Inferior parietal cortex (tissue), 1 donor: ENCODE measurements around the gene AGPAT3.

Source experiments
- DNase-seq: peaks from one replicate; pipeline ENCODE4 v3.0.0-alpha.2; 2016; ENCODE audit errors: extremely low spot score

AGPAT3 gene

DNA sequence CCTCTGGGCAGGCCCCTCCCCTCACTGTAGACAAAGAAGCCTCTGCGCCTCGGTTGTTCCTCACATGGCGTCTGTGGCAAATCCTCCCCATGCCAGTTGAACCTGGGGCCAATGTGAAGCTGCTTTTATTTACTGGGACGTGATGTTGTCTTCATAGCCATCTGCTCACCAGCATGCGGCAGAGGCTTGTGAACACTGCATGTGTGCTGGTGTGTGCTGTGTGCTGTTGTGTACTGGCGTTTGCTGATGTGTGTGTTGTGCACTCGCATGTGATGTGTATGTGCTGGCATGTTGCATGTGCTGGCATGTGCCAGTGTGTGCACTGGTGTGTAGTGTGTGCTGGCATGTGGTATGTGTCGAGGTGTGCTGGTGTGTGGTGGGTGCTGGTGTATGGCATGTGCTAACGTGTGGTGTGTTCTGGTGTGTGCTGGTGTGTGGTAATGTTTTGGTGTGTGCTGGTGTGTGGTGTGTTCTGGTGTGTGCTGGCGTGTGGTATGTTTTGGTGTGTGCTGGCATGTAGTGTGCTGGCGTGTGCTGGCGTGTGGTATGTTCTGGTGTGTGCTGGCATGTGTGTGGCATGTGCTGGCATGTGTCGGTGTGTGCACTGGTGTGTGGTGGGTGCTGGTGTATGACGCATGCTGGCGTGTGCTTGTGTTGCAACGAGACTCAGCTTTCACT is 109.9 kb downstream of the AGPAT3 start:
- DNase-seq: no peak

DNA sequence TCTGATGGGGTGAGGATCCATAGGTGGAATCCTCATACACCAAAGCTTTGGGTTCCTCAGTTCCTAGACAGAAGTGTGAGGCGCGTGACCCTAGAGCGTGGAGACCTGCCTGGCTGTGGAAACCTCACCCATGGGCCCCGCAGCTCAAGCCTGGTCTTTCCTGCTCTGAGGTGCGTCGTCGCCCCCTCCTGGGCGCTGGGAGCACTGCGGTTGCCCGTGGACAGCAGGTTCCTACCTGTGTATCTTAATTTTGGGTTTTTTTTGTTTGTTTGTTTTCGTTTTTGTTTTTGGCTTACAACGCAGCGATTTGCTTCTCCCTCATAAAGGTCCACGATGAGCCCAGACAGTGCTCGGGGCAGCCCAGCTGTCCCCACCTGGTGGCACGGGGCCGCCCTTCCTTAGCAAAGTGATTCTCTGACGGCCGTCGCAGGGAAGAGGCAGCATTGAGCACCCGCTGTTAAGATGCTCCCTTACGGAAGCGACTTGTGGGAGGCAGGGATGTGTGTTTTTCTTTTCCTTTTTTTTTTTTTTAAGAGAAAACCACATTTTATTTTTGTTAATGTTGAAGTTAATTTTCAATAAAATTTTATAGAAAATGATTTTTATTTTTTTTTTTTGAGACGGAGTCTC is 110.6 kb downstream of the AGPAT3 start:
- peak; percentile 81 for DNase-seq

DNA sequence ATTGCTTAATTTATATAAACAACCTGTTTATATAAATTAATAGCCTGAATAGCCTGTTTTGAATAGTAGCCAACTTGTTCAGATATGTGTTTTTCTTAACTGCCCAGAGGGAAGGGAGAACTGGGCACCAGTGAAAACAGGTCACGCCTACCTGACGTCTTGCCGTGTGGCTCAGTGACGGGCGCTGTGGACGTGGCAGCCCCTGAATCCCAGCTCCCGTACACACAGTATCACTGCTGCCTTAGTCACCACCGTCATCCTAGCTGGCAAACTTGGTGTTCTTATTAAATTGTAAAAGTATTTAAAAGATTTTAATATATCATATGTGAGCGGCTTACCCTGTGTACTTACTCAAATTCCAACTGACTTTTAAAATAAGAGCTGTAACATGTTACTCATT is 111.6 kb downstream of the AGPAT3 start:
- DNase-seq: no peak

DNA sequence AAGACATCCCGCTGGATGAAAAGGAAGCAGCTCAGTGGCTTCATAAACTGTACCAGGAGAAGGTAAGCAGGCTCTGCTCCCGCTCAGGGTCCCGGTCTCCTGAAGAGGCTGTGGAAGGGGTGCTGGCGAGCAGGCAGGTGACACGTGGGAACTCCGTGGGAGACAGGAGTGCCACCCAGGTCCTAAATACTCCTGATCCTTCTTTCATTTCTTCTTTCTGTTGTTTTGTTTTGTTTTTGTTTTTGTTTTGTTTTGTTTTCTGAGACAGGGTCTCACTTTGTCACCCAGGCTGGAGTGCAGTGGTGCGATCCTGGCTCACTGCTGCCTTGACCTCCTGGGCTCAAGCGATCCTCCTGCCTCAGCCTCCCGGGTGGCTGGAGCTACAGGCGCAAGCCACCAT is 113.0 kb downstream of the AGPAT3 start:
- no peak for DNase-seq

DNA sequence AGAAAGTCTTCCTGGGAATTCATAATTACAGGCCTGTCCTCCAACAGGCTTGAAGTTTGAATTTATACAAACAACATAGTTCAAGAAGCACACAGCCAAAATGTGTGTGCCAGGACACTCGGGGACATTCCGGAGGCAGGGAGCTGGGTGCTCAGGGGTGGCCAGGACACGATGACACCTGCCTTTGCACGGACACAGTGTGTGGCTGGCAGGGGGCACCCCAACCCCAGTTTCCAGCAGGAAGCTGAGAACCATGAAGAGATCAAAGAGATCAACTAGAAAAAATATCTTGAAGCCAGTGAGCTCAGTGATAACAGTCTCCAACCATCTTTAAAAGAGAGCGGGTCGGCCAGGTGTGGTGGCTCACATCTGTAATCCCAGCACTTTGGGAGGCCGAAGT is 114.6 kb downstream of the AGPAT3 start:
- no peak for DNase-seq

DNA sequence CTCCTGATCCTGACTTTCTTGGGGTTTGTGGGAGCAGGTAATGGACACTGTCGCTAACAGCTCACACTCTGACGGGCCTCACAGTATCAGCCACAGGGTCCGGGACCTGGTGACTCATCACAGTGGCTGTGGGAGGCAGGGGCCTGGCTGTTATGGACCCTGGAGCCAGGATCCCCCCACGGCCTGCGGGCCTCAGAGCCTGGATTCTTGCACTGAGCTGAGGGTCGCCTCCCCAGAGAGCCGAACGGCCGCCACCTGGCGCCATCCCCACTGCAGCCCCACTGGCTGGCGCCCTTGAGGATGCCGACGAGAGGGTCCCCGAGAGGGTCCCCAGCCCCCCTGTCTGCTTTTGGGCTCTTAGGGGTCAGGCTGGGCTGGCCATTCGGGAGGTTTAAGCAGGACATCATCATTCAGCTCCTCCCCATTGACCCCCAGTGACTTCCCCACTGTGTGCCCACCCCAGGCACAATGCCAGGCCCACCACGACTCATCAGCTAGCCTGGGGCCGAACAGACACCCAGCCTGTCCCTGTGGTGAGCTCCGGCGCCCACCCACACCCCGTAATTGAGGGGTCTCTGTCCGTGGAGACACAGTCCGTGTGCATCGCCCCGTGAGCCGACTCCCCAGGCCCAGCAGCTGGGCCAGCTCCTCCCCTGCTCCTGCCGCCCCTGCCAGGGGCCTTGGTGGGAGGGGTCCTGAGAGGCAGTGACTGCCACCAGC is 116.3 kb downstream of the AGPAT3 start:
- DNase-seq: no peak

DNA sequence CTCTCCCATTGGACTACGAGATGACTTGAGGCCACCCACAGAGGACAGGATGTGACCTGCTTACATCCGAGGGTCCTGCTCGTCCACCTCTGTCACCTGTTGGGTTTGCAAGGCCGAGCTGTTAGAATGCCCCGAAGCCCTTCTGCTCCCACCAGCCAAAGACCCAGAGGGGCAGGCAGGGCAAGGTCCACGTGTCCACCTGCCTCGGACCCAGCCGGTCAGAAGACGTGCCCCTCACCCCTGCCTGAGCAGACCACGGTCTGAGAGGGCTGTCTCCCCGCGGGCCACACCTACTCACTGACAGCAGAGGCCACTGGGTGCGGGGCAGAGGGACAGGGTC is 116.8 kb downstream of the AGPAT3 start:
- DNase-seq: no peak

DNA sequence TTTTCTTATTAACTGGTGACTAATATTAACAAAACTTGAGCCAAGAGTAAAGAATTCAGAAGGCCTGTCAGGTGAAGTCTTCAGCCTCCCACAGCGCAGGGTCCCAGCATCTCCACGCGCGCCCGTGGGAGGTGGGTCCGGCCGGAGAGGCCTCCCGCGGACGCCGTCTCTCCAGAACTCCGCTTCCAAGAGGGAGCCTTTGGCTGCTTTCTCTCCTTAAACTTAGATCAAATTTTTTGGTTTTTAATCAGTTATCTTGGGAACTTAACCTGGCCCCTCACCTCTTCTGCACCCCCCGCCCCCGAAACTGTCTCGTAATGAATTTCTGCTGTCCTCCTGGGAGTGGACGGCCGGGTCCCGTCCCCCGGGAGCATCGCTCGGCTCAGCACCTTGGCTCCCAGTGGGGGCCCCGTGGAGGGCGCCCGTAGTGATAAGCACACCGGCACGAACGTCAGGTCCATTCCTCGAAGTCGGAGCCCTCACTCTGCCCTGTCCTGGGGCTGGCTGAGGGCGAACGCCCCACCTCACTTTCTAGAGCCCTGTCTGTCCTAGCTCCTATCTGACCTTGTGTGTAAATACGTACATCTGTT is 117.6 kb downstream of the AGPAT3 start:
- DNase-seq: no peak

DNA sequence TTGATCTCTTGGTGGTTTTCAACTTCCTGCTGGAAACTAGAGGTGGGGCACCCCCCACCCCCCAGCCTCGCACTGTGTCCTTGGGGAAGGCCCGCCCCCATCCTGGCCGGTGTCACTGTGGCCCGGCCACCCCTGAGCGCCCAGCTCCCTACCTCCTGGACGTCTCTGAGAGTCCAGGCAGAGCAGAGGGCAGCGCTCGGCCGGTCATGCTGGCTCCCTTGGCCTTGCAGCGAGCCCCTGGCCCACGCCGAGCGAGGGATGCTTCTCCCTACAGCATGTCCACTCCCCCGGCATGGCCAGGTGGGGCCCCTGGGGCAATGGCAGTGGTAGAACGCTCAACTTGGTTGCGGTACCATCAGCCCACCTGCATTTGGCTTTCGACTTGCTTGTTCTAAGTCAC is 118.4 kb downstream of the AGPAT3 start:
- DNase-seq: no peak

DNA sequence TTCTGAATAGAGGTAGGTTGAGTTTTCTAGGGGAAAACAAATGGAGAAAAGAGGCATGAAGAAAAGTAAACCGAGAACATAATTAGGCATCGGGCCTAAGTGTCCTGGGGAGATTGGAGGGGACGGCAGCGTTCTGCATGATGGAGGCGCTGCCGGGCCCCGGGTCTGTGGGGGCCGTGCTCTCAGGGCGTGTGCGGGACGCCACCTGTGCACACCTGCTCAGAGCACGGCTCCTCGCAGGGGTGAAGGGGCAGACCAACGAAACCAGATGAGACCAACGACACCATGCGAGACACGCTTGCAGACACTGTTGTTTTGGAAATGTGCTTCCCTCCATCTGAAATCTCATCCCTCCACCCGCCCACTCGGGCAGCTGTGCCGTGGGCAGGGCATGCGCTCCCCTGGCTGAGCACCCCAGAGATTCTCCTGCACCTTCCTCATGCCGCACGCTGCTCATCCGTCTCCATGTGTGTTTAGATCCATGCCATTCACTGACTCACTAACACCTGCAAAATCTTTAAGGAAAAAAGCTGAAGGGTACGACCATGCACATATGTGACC is 118.9 kb downstream of the AGPAT3 start:
- no peak for DNase-seq

DNA sequence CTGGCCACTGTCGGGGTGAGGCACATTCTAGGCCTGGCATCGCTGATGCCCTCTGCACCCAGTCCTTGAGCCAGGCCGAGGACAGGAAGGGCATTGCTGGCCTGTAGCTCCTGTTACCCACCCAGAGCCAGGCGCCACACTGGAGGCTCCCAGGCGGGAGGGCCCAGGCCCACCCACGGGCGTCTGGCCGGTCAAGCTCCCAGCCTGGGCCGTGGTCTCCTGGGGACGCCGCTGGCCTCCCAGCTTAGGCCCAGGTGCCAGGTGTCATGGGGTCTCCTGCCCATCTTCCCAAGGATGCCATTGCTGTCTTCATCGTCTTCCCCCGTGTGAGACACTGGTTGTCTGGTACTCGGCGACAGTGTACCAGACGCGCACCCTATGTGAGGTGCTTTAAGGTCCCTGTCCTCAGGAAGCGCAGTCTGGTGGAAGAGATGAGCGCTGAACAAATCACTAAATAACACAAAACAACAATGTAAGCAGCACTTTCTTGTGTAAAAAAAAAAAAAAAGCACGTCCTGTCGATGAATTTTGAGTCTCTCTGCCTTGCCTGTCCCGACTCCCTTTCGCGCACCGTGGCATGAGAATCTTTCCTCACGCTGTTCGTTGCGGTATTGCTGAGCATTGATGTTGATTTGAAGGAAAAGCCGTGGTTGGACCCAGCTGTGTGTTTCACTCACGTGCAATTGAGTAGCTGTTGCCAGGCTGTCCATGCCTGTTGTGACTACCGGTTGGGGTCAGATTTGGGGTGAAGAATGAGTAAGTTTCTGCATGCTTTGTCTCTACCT is 120.1 kb downstream of the AGPAT3 start:
- DNase-seq: no peak

DNA sequence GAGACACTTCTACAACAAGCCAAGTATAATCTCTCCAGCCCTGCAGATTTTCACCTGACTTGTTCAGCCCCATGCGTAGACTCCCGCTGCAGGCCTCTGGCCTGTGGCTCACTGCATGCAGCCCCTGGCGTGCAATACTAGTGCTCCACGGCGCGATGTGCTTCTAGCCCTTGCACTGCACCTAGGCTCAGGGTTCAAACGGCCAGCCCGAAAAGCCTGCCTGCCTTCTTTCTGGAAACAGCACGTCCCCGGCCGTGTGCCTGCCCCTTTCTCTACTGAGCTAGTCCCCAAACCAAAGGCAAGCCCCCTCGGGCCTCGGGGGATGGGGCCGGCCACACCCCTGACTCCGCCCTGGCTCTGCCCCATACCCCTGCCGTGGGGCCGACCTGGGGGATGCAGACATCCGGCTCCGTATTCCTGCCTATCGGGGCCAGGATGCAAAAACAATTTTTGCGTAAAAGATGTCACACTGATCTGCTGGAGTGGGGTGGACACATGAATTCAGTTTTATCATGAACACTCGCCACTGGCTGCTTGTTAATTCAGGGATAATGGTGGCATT is 120.7 kb downstream of the AGPAT3 start:
- no peak for DNase-seq

DNA sequence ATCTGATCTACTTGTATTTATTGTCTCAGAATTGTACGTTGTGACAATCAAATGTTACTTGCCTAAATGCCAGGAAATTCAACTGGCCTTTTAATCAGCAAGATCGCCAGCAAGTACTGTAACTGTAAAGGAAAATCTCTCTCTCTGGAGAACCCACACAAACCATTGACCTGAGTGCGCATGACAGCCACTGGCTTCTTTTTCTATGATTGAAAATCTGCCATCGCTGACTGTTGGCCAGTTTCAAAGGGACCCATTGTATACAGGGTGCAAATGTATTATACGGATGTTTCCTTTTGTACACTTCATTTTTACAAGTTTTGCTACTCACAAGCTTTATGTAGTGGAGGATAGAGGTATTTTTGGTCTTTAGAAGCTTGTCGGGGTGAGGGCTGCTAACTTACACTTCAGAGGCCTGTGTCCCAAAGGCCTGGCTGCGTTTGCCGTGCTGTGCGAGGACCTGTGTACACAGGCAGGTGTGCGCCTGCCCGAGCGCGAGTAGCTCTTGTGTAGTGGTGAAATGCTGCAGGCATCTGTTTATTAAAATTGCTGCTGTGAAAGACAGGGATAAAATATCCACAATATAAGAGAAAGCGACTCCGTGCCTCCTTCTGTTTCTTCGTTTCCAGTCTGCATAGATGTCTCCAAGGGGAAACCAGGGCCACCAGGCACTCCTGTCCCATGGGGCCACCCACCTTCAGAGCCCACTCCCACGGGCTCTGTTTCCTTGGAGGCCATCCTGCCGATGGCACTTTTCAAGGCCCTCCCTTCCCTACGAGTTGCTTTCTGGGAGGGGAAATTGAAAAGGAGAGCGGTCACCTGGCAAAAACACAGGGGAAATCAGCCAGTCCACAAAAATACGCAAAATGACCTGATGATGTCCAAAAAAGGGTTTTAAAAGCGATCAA is 121.8 kb downstream of the AGPAT3 start:
- DNase-seq: peak; percentile 74

DNA sequence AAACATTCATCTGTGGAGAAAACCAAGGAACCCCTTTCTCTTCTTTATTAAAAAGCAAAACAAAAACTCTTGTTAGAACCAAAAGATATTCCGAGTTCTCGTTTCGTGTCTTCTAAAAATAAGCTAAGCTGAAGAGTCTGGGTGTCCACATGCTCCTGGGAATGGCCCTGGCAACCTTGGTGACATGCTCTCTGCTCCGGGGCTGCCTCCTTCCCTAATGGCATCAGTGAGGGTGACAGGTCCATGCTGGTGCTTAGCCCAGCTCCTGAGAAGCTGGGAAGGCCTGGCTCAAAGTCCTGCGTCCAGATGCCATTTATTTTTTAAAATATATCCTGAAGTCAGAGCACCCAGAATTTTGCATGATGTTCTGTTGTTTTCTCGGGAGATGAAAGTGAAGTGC is 122.5 kb downstream of the AGPAT3 start:
- no peak for DNase-seq

DNA sequence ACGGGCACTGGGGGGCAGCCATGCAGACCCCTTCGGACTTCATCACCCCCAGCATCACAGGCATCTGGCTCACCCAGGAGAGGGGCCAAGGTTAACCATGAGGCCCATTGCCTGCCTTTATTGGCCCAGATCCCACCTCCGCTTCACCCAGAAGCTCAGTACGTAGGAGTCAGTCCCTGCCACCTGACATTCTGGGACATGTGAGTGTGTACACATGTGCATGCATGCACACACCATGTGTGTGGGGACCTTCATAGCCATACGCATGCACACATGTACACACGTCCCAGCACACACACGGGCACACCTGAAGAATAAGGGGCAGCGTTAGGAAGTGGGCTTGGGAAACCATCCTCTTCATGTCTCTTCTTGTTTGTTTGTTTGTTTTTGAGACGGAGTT is 123.0 kb downstream of the AGPAT3 start:
- DNase-seq: no peak

DNA sequence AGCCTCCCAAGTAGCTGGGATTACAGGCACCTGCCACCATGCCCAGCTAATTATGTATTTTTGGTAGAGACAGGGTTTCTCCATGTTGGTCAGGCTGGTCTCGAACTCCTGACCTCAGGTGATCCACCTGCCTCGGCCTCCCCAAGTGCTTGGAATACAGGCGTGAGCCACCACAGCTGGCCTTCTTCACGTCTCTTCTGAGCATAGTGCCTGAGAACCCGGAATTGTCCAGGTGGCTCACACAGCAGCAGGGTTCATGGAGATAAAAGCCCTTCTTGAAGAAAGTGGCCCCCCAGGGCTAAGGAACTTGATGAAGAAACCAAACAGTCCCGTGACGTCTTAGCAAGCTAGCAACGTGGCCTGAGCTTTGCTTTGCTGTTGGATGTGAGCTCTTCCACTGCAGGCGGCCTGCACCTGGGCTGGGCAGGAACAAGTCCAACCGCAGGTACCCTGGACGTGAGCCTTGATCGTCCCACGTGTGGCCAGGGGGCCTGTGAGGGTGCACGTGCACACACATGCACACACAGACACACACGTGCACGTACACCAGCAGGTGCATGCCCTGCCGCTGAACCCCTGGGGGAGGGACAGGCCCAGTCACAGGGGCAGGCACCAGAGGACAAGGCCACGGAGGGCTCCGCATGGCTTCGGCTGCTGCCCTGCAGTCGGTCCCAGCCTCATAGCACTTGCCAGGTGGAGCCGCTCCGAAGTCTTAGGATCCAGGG is 123.6 kb downstream of the AGPAT3 start:
- DNase-seq: no peak

DNA sequence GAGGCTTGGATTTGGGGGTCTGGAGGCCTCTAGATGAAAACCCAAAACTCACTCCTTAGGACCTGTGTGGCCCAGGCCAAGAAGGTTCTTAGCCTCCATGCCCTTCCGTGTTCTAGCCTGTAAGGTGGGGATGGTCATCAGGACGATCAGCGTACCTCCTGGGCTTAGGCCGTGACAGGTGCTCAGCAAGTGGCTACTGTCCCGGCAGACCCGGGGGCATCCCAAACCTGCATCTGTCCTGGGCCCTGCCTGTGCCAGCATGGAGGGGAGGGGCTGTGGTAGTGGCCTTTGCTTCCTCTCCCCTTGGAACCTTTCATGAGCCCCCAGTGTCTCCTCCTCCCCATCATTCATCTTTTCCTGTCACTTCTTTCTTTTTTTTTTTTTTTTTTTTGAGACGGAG is 124.4 kb downstream of the AGPAT3 start:
- no peak for DNase-seq

DNA sequence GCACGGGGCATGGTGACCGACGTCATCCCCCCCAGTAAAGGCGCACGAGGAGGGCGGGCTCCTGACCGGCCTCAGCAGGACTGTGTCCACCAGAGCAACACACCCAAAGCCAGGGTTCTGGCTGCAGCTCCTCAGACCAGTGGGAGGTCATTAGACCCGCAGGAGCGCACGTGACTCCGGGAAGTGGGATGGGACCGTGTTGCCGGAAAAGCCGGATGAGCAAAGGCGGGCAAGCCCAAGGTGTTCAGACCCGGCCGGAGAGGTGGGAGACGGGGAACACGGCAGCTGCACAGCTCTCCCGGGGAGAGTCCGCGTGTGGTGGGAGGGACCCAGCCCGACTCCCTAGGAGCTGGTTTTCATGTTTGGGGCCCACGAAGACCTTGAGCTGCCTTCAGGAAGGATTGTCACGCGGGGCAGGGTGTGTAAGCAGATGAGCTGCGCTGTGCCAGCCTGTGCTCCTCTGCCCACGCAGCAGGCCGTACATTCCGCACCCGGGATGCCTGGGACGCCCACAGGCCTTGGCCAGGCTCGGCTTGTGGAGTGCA is 126.5 kb downstream of the AGPAT3 start:
- no peak for DNase-seq

DNA sequence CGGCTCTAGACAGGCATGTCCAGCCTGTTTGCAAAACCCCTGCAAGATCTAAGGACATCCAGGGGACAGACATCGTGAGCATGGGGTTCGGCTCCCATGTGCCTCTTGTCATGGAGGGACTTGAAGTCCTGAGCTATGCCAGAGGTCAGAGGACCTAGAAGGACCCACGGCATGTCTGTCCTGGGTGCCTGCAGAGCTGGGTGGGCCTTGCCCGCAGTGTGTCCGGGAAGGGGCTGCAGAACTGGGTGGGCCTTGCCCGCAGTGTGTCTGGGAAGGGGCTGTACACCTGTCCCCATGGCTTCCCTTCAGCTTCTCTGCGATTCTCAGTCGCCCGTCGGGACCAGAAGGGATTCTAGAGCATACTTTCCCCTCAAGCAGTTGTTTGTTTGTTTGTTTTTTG is 127.1 kb downstream of the AGPAT3 start:
- no peak for DNase-seq
